ENCODE measurements around the gene COL5A1. TPM values are rescaled to one million over a fixed set of nuclear protein-coding genes. Genes with fewer than 3 reads are reported as not detected.

Gene COL5A1
- total RNA-seq, 1 experiment from 2014 or later: 9.5 TPM

GRCh38 chr9:134869554-134870300 lies 228.1 kb downstream of the COL5A1 start:
- H3K4me3 Mint-ChIP-seq: no peak overlapping the region
- no peak overlapping the region for H3K4ac ChIP-seq (ENCODE audit: low read depth, low read length)
- H3K79me2 ChIP-seq (ENCODE audit: insufficient read depth, low read length): no peaks in the 10 kb centered on the region
- H3K9me3 ChIP-seq (ENCODE audit: control insufficient read depth, low read depth, low read length): no peaks in the 10 kb centered on the region
- H2BK120ac ChIP-seq (ENCODE audit: low read depth, low read length, poor library complexity, severe bottlenecking): no peak overlapping the region
- H2BK20ac ChIP-seq (ENCODE audit: low read depth, low read length, poor library complexity, severe bottlenecking): no peak overlapping the region
- no peak overlapping the region for H4K8ac ChIP-seq (replicated peaks; ENCODE audit: insufficient read length, low read depth, low read length)
- H3K4me1 Mint-ChIP-seq: no peaks in the 10 kb centered on the region
- no peak overlapping the region for H3K14ac ChIP-seq (ENCODE audit: insufficient read depth, low read length)
- H3K4me2 ChIP-seq (ENCODE audit: insufficient read depth, insufficient read length, low read length): no peak overlapping the region
- no peak overlapping the region for H3K9ac ChIP-seq (ENCODE audit: extremely low read depth, insufficient read length, low read length)
- no peaks in the 10 kb centered on the region for H3K23me2 ChIP-seq (ENCODE audit: insufficient read length, low read depth, low read length, poor library complexity, severe bottlenecking)
- H2AK5ac ChIP-seq (ENCODE audit: insufficient read length, low read length): no peak overlapping the region
- H2BK5ac ChIP-seq (ENCODE audit: insufficient read length, low read length): no peak overlapping the region
- H3K4me1 ChIP-seq (ENCODE audit: insufficient read depth, low read length): no peaks in the 10 kb centered on the region
- no peak overlapping the region for H3K27ac ChIP-seq (ENCODE audit: insufficient read length, low read depth, low read length)
- no peaks in the 10 kb centered on the region for H3K79me1 ChIP-seq (ENCODE audit: insufficient read depth, low read depth, low read length, poor library complexity, severe bottlenecking)
- peak; percentile 16 for DNase-seq
- no peak overlapping the region for H3K23ac ChIP-seq (ENCODE audit: insufficient read length, low read depth, low read length)
- no peak overlapping the region for H2BK12ac ChIP-seq (ENCODE audit: insufficient read length, low read depth, low read length)
- no peaks in the 10 kb centered on the region for H4K20me1 ChIP-seq (ENCODE audit: control insufficient read depth, insufficient read depth, insufficient read length)
- H3T11ph ChIP-seq (ENCODE audit: low read length): no peak overlapping the region
- no peak overlapping the region for H3K18ac ChIP-seq (ENCODE audit: insufficient read length, low read depth, low read length)
- no peaks in the 10 kb centered on the region for H3K27me3 ChIP-seq (ENCODE audit: insufficient read depth, low read length)
- H3K27me3 Mint-ChIP-seq (ENCODE audit: low read depth): no peaks in the 10 kb centered on the region; the same call in 1 of the 2 replicates
- no peak for TF ChIP-seq CTCF (conservative IDR thresholded peaks at IDR 0.05)
- no peak overlapping the region for H4K91ac ChIP-seq (ENCODE audit: insufficient read length, low read depth, low read length)
- peaks cover 0 to 2% of the 10 kb centered on the region in 2 experiments; a peak in 1 of 5 replicates for H3K9me3 Mint-ChIP-seq
- no peak overlapping the region for H4K5ac ChIP-seq (ENCODE audit: insufficient read length, low read depth, low read length)
- H2BK15ac ChIP-seq (ENCODE audit: low read depth, low read length): no peak overlapping the region
- no CpG with 5 or more reads among the region's 17 CpGs for WGBS (ENCODE audit: extremely low coverage, insufficient read length, low lambda C conversion rate)
- peak overlapping the region in 1 of 3 experiments; percentile 47; a peak in 1 of 7 replicates for H3K27ac Mint-ChIP-seq
- no peak overlapping the region for H2AFZ ChIP-seq (ENCODE audit: low read length)
- H3K56ac ChIP-seq (ENCODE audit: insufficient read length, low read depth, low read length): no peak overlapping the region
- H3K36me3 Mint-ChIP-seq (ENCODE audit: insufficient read depth in 1 of 3, low read depth in 3 of 3): no peaks in the 10 kb centered on the region; a peak in 1 of 7 replicates
